GM12892 (cell line): ENCODE results near the gene CCSER2.

ENCODE experiments used
- DNase-seq: peaks from one replicate; pipeline ENCODE4 v3.0.0; 2011; ENCODE audit not compliant: insufficient read length
- FAIRE-seq: peaks from 2 replicates; lab custom pipeline; 2011; peaks lifted over from hg19 to GRCh38; lab: Jason Lieb, UNC
- POLR2A ChIP-seq: IDR thresholded peaks from 2 replicates; pipeline ENCODE4 v1.6.1; 2011; ENCODE audit warnings: low read depth, low read length, control low read depth
- POLR2AphosphoS5 ChIP-seq: IDR thresholded peaks from 2 replicates; pipeline ENCODE4 v1.6.1; 2011; ENCODE audit warnings: low read depth, low read length, control low read depth
- TAF1 ChIP-seq: IDR thresholded peaks from 2 replicates; pipeline ENCODE4 v1.6.1; 2011; ENCODE audit warnings: low read depth, mild to moderate bottlenecking, control low read depth, low read length, borderline replicate concordance

The CCSER2 gene

DNA sequence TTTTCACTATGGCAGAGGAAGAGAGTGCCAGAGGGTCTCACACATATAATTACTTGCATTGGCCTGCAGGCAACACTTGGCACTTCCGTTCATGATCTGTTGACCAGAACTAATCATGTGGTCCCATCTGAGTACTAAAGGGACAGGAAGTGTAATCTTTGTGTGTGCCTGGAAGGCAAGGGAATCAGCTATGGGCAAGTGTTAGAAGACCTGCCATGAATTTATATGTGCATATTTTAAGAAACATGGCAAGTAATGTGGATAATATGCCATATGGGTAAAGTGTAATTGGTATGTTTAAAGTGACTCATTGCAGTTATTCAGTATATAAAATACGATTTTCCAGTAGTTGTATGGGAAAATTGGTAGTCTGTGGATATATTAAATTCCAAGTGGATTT, 46.1 kb downstream of the CCSER2 start:
- TF ChIP-seq POLR2A (no peak), TAF1 (no peak), POLR2AphosphoS5 (no peak)
- DNase-seq (no peak), FAIRE-seq (no peak)

DNA sequence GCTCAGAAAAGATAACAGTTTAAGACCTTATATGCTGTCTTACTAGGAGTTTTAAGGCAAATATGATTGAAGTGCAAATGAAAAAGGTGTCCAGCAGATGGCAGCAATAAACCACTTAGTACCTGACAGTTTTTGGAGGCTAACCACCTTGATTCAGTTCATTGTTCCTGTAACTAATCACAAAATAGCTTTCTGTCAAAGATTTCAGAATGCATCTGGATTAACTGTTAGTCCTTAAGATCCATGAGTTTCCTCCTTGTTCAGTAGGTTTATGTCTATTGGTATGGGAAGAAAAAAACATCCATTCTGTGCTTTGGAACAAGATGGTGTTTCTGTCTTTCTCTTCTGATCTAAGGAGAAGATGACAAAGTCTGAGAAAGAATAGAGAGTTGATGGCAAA, 46.6 kb downstream of the CCSER2 start:
- DNase-seq (no peak), FAIRE-seq (peak; percentile 89)
- TF ChIP-seq POLR2AphosphoS5 (no peak), POLR2A (no peak), TAF1 (no peak)

DNA sequence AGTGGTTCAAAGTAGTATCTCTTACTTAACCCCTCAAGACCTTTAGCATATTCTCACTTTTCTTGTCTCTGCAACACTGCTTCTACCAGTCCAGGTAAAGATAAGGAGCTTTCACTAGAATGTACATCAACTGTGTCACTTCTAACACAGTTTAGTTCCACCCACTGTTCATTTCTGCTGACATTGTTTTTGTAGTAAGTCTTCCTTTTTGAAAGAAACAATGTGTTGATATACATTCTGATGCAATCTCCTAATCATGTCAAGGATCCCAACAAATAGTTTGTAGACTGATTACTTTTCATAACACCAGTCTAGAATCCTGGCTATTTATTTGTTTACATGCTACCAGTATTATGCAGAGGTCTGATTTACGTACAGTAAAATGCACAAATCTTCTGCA, 47.5 kb downstream of the CCSER2 start:
- TF ChIP-seq POLR2AphosphoS5: no peak
- no peak for TF ChIP-seq TAF1
- no peak for TF ChIP-seq POLR2A
- FAIRE-seq: no peak
- no peak for DNase-seq

DNA sequence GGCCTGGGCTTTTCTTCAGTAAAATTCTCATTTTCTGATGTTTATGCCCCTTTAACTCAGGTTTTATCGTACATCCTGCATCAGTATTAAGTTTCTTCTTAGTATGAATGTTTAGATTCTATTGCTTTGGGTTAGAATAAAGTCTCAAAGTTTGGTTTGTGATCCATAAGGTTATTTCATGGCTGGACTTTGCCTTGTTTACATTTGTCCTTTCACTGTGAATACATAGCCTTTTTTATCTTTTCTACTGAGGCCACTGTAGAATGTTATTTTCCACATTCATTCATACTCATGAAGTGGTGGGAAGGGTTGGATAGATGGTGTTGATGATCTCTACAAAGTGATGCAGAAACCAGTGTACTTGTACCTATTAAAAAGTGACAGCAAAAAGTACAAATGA, 59.8 kb downstream of the CCSER2 start:
- FAIRE-seq (no peak), DNase-seq (no peak)
- TF ChIP-seq TAF1: no peak

DNA sequence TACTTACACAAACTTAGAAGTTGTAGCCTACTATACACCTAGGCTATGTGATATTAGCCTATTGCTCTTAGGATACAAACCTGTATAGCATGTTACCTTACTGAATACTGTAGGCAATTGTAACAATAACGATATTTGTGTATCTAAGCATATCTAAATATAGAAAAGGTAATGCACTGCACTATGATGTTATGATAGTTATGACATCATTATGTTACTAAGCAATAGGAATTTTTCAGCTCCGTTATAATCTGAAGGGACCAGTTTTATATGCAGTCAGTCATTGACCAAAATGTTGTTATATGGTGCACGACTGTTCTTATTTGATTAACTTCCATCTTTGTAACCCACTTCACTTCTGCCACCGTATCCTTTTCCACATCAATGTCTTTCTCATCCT, 62.0 kb downstream of the CCSER2 start:
- DNase-seq (no peak), FAIRE-seq (no peak)
- no peak for TF ChIP-seq POLR2AphosphoS5
- no peak for TF ChIP-seq POLR2A
- TF ChIP-seq TAF1: no peak

DNA sequence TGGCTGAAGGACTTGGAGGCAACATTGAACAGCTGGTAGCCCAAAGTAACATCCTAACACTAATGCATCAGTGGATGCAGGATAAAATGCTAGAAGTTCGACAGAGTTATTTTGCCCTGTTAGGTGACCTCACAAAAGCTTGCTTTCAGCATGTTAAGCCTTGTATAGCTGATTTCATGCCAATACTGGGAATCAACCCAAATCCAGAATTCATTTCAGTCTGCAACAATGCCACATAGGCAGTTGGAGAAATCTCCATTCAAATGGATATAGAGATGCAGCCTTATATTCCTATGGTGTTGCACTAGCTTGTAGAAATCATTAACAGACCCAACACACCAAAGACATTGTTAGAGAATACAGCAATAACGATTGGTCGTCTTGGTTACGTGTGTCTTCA, 62.9 kb downstream of the CCSER2 start:
- TF ChIP-seq POLR2A: no peak
- TF ChIP-seq POLR2AphosphoS5: no peak
- TF ChIP-seq TAF1: no peak
- peak; percentile 57 for FAIRE-seq

DNA sequence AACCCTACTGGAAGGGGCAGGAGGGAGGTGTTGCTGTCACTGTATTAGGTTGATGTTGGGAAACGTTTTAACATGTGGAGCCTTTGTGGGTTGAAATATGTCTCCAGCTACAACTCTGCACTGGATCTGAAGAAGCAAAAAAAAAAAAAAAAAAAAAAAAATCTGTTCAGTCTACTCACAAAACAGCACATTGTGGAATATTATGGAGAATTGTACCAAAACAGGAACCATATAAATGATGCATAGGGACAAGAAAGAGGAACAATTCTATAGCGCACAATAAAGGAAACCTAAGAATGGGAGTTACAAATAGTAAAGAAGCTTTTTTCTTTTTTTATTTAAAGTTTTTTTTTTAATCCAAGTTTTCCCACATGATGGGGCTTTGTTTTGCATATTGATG, 63.8 kb downstream of the CCSER2 start:
- FAIRE-seq (no peak), DNase-seq (no peak)
- TF ChIP-seq TAF1 (no peak), POLR2AphosphoS5 (no peak), POLR2A (no peak)

More for the DNA sequence above, 62.9 kb downstream of the CCSER2 start:
- no peak for DNase-seq

DNA sequence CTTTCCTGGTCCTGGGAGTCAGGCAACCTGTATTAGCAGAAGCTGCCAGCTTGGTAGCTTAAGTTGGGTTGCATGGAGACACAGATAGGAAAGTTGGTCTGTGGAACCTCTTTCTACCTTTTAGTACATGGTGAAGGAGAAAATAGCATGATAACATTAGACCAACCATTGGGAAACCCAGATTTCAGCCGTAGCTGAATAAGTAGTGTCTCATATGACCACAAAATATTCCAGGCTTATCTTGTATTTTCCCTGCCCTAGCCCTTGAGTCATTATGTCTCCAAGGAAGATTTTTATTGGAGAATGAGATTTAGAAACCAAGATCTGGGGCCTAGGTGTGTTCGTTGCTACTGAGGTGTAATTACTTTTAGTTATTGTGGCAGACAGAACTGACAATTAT, 67.2 kb downstream of the CCSER2 start:
- TF ChIP-seq TAF1: no peak
- TF ChIP-seq POLR2A: no peak
- TF ChIP-seq POLR2AphosphoS5: no peak
- FAIRE-seq (no peak), DNase-seq (no peak)

DNA sequence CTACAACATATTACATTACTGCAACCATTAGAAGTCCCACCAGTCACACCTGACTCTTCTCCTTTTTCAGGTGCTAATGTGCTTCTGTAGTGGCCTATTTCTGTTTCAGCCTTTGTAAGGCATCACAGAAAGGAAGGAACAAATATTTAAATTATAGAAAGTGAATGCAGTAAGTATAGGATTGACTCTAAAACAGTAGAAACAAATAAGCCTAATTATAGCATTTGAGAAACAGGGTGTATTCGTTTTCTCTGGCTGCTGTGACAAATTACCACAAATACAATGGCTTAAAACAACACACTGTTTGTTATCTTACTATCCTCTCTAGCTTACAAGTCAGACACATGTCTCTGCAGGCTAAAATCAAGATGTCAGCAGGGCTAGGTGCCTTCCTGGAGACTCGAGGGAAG, 69.4 kb downstream of the CCSER2 start:
- peak; percentile 60 for FAIRE-seq
- TF ChIP-seq POLR2A (no peak), TAF1 (no peak), POLR2AphosphoS5 (no peak)
- DNase-seq: no peak

DNA sequence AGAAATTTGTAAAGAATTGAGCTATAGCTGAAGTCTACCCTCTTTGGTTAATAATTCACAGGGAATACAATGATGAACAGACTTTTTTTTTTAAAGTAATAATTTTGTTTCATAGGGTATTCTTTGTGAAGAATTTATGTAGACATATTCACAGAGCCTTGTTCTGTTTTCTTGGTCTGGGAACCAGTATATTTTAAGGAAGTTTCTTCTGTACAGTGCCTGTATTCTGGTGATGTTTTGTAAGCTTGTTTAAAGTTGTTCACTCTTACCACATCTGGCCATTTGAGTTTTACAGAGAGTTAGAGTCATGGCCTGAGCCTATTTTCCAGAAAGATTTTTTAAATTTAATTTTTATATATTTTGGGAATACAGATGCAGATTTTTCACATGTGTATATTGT, 70.3 kb downstream of the CCSER2 start:
- no peak for FAIRE-seq
- no peak for DNase-seq

DNA sequence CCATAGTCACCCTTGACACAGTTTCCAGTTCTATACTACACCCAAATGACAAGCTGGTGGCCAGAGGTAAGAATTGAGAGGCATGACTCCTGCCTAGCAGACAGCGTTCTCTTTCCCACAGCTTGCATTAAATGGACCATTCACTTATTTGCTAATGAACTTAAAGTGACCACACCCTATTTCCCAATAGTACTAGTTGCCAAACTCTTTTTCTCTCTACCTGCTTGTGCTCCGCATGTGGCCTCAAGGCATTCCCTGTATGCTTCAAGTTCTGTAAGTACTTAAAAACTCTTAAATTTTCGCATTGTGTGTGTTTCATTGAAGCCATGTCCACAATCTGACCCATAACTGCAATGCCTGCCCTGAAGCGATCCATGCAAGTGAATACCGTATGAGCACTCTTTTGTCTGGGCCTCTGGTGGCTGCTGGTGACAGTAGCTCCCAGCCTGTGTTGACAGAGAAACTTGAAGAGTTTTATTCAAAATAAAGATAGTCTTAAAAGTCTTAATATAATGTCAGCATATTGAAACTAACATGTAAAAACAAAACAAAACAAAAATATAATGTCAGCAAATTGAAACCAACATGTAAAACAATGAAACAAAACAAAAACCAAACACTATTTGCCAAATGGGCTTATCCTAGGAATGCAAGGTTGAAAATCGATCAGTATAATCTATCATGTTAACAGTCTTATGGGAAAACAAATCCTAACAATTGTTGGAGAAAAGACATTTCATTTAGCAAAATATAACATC, 73.6 kb downstream of the CCSER2 start:
- no peak for FAIRE-seq
- no peak for DNase-seq
- no peak for TF ChIP-seq POLR2AphosphoS5
- no peak for TF ChIP-seq POLR2A
- no peak for TF ChIP-seq TAF1

More for the DNA sequence above, 70.3 kb downstream of the CCSER2 start:
- TF ChIP-seq TAF1 (no peak), POLR2A (no peak), POLR2AphosphoS5 (no peak)

DNA sequence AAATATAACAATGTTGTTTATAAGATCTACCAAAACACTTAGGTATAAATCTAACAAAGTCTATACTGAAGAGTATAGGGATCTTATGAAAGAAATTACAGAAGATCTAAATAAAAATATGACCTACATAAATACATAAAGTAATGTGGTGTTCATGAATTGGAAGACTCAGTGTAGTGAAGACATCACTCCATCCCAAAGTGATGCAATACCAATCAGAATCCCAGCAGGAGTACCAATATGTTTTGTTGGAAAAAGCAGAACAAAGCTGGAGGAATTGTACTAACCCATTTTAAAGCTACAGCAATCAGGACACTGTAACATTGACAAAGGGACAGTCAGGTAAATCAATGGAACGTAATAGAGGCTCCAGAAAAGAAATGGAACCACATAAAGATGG, 76.4 kb downstream of the CCSER2 start:
- TF ChIP-seq POLR2A: no peak
- no peak for TF ChIP-seq TAF1
- no peak for TF ChIP-seq POLR2AphosphoS5
- DNase-seq (no peak), FAIRE-seq (no peak)

DNA sequence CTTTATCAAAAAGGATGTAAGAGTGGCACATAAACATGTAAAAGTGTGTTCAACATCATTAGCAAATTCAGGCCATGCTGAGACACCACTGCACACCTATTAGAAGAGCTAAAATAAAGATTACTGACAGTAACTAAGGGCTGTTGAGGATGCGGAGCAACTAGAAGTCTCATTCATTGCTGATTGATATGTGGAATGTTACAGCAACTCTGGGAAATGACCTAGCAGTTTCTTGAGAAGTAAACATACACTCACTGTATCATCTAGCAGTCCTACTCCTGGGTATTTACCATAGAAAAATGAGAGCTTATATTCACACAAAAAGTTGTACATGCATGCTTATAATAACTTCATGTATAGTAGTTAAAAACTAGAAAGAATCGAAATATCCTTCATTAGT, 77.3 kb downstream of the CCSER2 start:
- DNase-seq: no peak
- no peak for FAIRE-seq
- TF ChIP-seq POLR2A: no peak
- no peak for TF ChIP-seq POLR2AphosphoS5
- no peak for TF ChIP-seq TAF1
